ENCODE results near the gene WDHD1.
"Not testable (repeated sequence)": the region's sequence is repeated elsewhere in the genome, so short reads cannot be mapped to it uniquely, and the experiment has no call there.

- not testable (repeated sequence) for TF ChIP-seq CTCF, POLR2A, EP300 (IDR thresholded peaks at IDR 0.05)
These were observed 128.9 kb downstream of the WDHD1 start for GRCh38 chr14:54897809-54898555.

All from ovary (tissue), 3 donors.